ENCODE measurements around the gene INTS4. TPM values are rescaled to one million over a fixed set of nuclear protein-coding genes. Genes with fewer than 3 reads are reported as not detected.

The INTS4 gene
- total and polyA plus RNA-seq, 2 donors (not counting 1 experiment from before 2014, with no cell fraction given): 46.1 to 78.9 TPM

- WGBS (ENCODE audit: insufficient coverage): 100% methylated on average over 2 of the region's 5 CpGs
- Mint-ChIP-seq H3K4me1 (peaks cover 13% of the 10 kb centered on the region), H3K27ac (no peak overlapping the region), H3K4me3 (no peak overlapping the region), H3K27me3 (no peaks in the 10 kb centered on the region), H3K9me3 (ENCODE audit: insufficient read depth) (no peaks in the 10 kb centered on the region)
- H3K79me2 ChIP-seq (ENCODE audit: control insufficient read depth, insufficient read depth, low read length): no peaks in the 10 kb centered on the region
- H4K20me1 ChIP-seq (ENCODE audit: control insufficient read depth, insufficient read depth, low read length, poor library complexity, severe bottlenecking): no peaks in the 10 kb centered on the region
- H3K27me3 ChIP-seq (replicated peaks in 1 of 4; ENCODE audit: control extremely low read depth in 1 of 4, control insufficient read depth in 3 of 4, insufficient read depth in 4 of 4, low read length in 3 of 4): no peaks in the 10 kb centered on the region
- no peak overlapping the region for H3K4me2 ChIP-seq (replicated peaks; ENCODE audit: low read depth, low read length, poor library complexity, severe bottlenecking)
- ChIA-PET CTCF (no interaction called here), POLR2A (no interaction called here)
- no peak overlapping the region for H3K4me3 ChIP-seq (ENCODE audit: control extremely low read depth in 1 of 5, extremely low read depth in 1 of 5, insufficient read depth in 1 of 5, low read depth in 2 of 5, low read length in 4 of 5)
- TF ChIP-seq EZH2 (IDR thresholded peaks at IDR 0.05; ENCODE audit: borderline replicate concordance, insufficient read depth, low read depth, low read length, poor library complexity, severe bottlenecking): no peak
- no peak for TF ChIP-seq CTCF (IDR thresholded peaks at IDR 0.05)
- H3K27ac ChIP-seq (ENCODE audit: low read length in 2 of 2): no peak overlapping the region
- H3K36me3 ChIP-seq (replicated peaks in 1 of 2; ENCODE audit: control extremely low read depth in 1 of 2, control insufficient read depth in 1 of 2, extremely low read depth in 1 of 2, insufficient read depth in 2 of 2, low read length in 1 of 2): peaks cover 10 to 54% of the 10 kb centered on the region in 2 experiments
- ATAC-seq (ENCODE audit: low read depth) (no peak), DNase-seq (no peak)
- no peak overlapping the region for H3K9ac ChIP-seq (ENCODE audit: low read length)
- intact Hi-C loops (cut with micrococcal nuclease): no loop called here
- peaks cover 10 to 11% of the 10 kb centered on the region in 2 donors for H3K4me1 ChIP-seq (ENCODE audit: control insufficient read depth in 2 of 2, insufficient read depth in 2 of 2, low read length in 2 of 2)
- no peak overlapping the region for H2AFZ ChIP-seq (ENCODE audit: insufficient read depth, low read depth, low read length, poor library complexity, severe bottlenecking)
- H3K9me3 ChIP-seq (ENCODE audit: control extremely low read depth in 1 of 3, control insufficient read depth in 2 of 3, insufficient read depth in 1 of 3, low read length in 2 of 3): no peaks in the 10 kb centered on the region
Observed at GRCh38 chr11:77883775-77884174, 110.7 kb downstream of the INTS4 start.

DNA sequence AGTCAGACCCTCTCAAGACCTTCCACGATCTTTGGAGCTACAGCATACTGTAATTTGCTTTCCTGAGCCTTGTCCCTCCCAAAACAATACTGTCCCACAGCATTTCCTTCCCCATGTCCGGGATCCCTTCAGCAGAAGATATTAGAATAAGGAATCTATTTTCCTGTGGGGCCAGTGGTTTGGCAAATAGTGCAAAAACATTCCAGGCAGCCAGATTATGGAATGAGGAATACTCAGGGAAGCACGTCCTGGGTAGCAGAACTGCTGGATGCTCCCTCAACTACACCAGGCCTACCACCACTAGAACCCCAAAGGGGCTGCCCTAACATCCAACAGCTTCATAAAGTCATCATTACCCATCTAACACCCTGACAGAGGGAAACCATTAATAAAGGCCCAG, 112.1 kb downstream of the INTS4 start:
- Histone ChIP-seq H3K27me3 (replicated peaks in 1 of 4; ENCODE audit: control extremely low read depth in 1 of 4, control insufficient read depth in 3 of 4, insufficient read depth in 4 of 4, low read length in 3 of 4) (no peaks in the 10 kb centered on the region), H3K4me3 (ENCODE audit: control extremely low read depth in 1 of 5, extremely low read depth in 1 of 5, insufficient read depth in 1 of 5, low read depth in 2 of 5, low read length in 4 of 5) (no peak overlapping the region), H4K20me1 (ENCODE audit: control insufficient read depth, insufficient read depth, low read length, poor library complexity, severe bottlenecking) (no peaks in the 10 kb centered on the region), H3K36me3 (replicated peaks in 1 of 2; ENCODE audit: control extremely low read depth in 1 of 2, control insufficient read depth in 1 of 2, extremely low read depth in 1 of 2, insufficient read depth in 2 of 2, low read length in 1 of 2) (peaks cover 10 to 64% of the 10 kb centered on the region in 2 experiments), H2AFZ (ENCODE audit: insufficient read depth, low read depth, low read length, poor library complexity, severe bottlenecking) (no peak overlapping the region), H3K27ac (ENCODE audit: low read length in 2 of 2) (no peak overlapping the region), H3K4me1 (ENCODE audit: control insufficient read depth in 2 of 2, insufficient read depth in 2 of 2, low read length in 2 of 2) (peaks cover 10 to 11% of the 10 kb centered on the region in 2 donors), H3K9me3 (ENCODE audit: control extremely low read depth in 1 of 3, control insufficient read depth in 2 of 3, insufficient read depth in 1 of 3, low read length in 2 of 3) (no peaks in the 10 kb centered on the region), H3K79me2 (ENCODE audit: control insufficient read depth, insufficient read depth, low read length) (no peaks in the 10 kb centered on the region), H3K9ac (ENCODE audit: low read length) (no peak overlapping the region), H3K4me2 (replicated peaks; ENCODE audit: low read depth, low read length, poor library complexity, severe bottlenecking) (no peak overlapping the region)
- no peak overlapping the region for H3K27ac Mint-ChIP-seq
- 94% methylated on average over 2 of the region's 3 CpGs for WGBS (ENCODE audit: insufficient coverage)
- ATAC-seq (ENCODE audit: low read depth) (no peak), DNase-seq (no peak)
- ChIA-PET CTCF (no interaction called here), POLR2A (no interaction called here)
- H3K4me1 Mint-ChIP-seq: peaks cover 13% of the 10 kb centered on the region
- H3K27me3 Mint-ChIP-seq: no peaks in the 10 kb centered on the region
- H3K9me3 Mint-ChIP-seq (ENCODE audit: insufficient read depth): no peaks in the 10 kb centered on the region
- H3K4me3 Mint-ChIP-seq: no peak overlapping the region
- intact Hi-C loops (cut with micrococcal nuclease): no loop called here
- TF ChIP-seq EZH2 (IDR thresholded peaks at IDR 0.05; ENCODE audit: borderline replicate concordance, insufficient read depth, low read depth, low read length, poor library complexity, severe bottlenecking): no peak
- no peak for TF ChIP-seq CTCF (IDR thresholded peaks at IDR 0.05)

All from B cell (primary cell).